ENCODE data around the gene P2RY6.

P2RY6 gene

DNA sequence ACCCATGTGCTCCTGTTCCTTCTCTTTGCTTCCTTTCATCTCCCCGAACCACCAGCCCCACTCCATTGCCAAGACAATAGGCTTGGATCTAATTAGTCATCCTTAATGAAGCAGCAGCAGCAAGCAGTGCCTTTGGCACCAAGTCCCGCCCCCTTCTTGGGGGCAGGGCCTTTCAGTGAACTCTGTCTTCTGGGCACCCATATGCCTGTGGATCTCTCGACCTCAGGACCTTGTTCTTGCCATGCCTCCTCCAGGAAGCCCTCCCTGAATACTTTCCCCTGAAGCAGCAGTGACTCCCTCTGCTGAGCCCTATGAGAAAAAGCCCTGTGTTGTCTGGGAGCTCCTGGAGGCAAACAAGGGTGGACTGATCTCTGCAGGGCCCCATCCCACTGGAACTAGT is 68.0 kb downstream of the P2RY6 start:
- no peak for DNase-seq

- no peak for DNase-seq
These were observed 70.5 kb downstream of the P2RY6 start for GRCh38 chr11:73342633-73343032.

- no peak for DNase-seq
These were observed 71.1 kb downstream of the P2RY6 start for GRCh38 chr11:73343076-73343873.

DNA sequence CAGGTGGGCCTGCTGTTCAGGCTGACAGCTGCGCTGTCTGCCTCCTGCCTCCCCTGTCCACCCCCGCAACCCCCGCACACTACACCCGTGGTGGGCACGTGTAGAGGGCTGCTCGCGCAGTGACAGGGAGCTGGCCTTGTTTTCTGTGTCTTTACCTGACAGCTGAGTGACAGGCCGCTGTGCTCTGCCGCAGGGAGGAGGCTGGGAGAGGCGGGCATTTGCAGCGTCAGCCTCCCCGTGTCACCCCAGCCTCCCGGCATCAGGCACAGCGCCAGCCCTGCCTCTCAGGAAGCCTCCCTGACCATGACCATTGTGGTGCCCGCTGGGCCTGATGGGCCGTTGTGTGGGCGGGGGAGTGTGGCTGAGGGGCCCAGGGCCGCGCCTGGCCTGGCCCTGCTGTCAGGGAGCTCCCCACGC is 72.1 kb downstream of the P2RY6 start:
- DNase-seq: no peak

DNA sequence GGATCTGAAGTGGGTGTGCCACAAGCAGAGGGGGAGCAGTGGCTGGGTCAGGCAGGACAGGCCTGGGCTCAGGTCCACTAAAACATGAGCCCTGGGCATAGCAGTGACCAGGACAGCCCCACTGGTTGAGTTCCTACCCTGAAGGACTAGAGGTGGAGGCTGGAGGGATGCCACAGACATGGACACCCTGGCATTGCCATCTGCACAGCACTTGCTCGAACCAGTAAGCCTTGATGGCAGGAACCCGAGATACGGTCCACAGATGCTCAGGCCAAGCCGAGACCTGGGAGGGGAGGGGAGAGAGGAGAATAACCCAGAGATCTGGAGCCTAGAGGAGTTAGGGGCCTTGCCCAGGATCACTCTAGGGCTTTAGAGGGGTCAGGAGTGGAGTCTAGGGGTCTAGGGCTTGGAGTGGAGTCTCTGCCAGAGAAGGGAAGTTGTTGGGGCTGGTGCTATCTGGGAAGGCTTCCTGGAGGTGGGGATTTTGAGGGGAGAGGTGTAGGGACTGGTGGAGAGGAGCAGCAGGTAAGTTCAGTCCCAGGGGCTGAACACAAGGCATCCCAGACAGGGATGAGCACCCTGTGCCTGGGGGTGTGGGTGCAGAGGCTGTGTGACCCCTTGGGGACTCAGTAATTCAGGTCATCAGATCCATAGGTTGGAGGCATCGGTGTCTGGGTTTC is 73.5 kb downstream of the P2RY6 start:
- DNase-seq: no peak

GRCh38 chr11:73346186-73346935 is 74.2 kb downstream of the P2RY6 start:
- no peak for DNase-seq

DNA sequence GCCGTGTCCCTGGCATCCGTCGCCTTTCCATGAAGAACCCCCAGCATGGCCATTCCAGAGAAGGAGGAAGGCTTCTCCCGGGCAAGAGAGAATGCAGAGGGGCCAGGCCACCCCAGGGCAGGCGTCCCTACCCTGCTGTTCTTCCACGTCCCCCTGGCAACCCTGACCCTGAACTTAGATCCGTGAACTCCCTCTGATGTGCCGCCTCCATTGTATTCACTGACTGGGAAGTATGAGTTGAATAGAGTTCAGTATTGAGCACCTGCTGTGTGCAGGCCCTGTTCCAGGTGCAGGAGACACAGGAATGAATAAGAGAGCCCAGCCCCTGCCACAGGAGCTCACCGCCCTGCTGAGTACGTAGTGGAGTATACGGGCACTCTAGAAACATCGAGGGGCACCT is 74.9 kb downstream of the P2RY6 start:
- no peak for DNase-seq
